NT2/D1 (cell line): ENCODE measurements around the gene PARD3.

ENCODE experiments used
- SUZ12 ChIP-seq: IDR thresholded peaks from 2 replicates; pipeline ENCODE4 v1.6.1; 2011; ENCODE audit not compliant: insufficient read length, insufficient read depth; ENCODE audit errors: extremely low read depth
- YY1 ChIP-seq: IDR thresholded peaks from 2 replicates; pipeline ENCODE4 v1.6.1; 2011; ENCODE audit not compliant: insufficient read length, insufficient read depth
- ZNF274 ChIP-seq: IDR thresholded peaks from 2 replicates; pipeline ENCODE4 v1.6.1; 2011; ENCODE audit warnings: mild to moderate bottlenecking, low read depth, low read length

DNA sequence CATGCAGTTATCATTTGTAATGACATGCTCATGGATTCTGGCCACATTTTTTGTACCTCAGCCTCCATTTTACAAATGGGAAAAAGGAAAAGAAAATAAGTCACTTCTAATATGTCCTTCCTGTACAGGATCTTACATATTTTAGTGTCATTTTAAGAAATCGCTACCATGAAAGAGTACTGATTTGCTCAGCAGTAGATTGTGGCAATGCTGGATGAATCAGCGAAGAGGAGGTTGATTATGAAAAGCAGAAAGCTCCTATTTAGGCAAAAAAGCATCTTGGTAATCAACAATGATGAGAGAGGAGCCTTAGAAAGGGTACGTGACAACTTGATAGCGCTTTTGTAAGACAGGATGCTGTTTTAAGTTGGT, 522.9 kb downstream of the PARD3 start:
- TF ChIP-seq ZNF274 (no peak), YY1 (no peak), SUZ12 (no peak)
